GM19025 (cell line): ENCODE data around the gene UBE2F.

Experiments
- ATAC-seq: cut with Tn5 transposase; IDR thresholded peaks from one replicate; pipeline ENCODE4 v1.9.1; 2021; ENCODE audit warnings: mild to moderate bottlenecking, low read depth, moderate library complexity; ENCODE audit not compliant: unreplicated experiment

UBE2F gene, protein sequence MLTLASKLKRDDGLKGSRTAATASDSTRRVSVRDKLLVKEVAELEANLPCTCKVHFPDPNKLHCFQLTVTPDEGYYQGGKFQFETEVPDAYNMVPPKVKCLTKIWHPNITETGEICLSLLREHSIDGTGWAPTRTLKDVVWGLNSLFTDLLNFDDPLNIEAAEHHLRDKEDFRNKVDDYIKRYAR

DNA sequence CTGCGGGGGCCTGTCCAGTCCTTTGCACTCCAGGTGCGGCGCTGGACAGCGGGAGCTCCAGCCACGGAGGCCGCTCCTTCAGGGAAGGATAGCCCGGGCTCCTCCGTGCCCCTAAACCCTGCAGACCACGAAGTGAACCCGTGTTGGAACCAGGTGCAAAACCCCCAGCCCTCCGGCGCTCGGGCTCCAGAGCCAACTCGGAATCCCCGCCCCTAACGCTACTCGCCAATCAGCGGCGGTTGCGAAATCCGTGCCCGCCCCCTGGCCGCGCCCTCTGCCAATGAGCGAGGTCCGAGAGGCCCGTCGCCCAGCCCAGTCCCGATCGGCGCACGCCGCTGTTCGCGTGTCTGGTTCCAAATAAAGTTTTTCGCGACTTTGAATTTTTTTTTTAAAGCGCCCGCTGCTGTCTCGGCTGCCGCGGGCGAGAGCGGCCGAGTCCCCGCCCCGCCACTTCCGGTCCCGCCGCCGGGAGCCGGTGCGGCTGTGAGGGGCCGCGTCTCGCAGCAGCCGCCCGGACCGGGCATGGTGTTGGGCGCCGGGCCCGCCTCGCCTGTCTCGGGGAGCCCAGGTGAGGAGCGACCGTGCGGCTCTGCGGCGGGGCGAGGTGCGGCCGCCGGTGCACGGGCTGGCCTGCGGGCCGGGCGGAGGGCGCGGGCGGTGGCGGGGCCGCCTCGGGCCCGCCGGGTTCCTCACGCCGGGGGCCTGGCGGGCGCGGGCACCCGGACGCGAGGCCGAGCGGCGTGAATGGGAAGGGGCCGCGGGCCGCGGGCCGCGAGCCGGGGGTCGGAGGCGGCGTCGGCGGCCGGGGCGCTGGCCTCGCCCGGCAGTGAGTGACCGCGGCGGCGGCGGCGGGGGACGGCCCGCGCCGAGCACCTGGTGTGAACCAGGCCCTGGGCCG, at the start of gene UBE2F:
TSS of gene UBE2F (plus strand) at position 450 of the 898 bp plus-strand sequence. CDS start 6,094 bp downstream, outside the sequence.
- ATAC-seq, result peak; percentile 94

DNA sequence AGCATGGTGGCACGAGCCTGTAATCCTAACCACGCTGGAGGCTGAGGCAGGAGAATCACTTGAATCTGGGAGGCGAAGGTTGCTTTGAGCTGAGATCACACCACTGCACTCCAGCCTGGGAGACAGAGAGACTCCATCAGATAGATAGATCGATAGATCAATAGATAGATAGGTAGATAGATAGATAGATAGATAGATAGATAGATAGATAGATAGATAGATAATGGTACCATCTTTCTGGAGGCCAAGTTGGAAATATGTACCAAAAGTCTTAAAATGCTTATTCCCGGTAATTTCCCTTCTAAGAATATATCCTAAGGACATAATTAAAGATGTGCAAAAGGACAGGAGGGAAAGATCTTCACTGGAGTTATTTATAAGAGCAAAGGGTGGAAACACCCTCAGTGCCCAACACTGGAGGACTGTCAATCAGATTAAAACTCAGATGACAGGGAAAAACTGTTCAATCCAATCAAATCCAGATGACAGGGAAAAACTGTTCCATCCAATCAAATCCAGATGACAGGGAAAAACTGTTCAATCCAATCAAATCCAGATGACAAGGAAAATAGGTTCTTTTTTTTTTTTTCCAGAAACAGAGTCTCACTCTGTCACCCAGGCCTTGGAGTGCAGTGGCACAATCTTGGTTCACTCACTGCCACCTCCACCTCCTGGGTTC, 49.0 kb upstream of the UBE2F start:
- no peak for ATAC-seq

DNA sequence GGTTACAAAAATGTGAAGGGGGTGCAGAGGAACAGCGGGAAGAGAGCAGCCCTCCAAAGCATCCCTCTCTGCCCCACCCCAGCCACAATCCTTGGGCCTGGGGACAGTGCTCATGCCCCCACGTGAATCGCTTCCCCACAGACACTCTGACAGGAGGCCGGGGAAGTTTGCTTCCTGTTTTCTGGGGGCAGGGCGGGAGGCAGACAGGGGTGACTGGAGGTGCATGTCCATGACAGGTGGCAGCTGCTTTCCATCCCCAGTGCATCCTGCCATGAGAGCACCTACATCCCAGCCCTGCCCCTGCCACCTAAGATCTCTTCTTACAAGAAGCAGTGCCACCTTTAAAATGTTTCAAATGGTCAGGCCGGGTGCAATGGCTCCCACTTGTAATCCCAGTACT, 47.2 kb upstream of the UBE2F start:
- no peak for ATAC-seq

DNA sequence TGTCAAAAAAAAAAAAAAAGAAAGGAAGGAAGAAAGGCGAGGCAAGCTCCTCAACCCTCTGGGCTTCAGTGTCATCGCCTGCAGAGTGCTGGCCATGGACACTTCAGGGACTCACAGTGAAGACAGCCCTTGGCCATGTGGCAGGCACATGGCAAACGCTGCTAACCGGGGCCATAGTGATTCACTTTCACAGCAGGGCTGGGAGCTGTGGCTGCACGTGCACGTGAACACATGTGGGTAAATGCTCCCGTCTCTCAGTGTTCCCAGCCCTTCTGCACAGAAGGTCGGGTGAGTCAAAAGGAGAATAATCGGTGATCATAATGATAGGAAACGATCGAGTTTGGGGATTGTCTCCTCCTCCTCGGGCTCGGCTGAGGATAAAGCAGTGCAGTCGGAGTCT, 46.1 kb upstream of the UBE2F start:
- no peak for ATAC-seq

DNA sequence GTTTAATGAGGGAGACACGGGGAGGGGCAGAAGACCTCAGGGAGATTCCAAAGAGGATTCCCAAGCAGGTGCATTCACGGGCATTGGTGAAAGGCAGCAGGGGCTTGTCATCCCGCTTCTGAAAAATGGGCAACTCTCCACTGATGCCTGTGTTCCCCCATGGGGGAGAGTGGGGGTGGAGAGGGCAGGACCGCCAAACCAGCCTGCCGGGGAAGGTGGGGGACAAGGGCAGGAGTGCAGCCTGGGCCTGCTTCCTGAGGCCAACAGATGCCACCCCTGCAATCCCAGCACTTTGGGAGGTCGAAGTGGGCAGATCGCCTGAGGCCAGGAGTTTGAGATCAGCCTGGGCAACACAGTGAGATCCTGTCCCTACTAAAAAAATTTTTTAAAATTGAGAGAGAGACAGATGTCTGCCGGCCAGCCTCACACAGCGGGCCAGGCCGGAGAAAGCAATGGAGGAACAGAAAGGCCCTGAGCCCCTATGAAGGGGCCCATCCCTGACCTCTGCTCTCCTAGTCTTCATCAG, 44.8 kb upstream of the UBE2F start:
- no peak for ATAC-seq

DNA sequence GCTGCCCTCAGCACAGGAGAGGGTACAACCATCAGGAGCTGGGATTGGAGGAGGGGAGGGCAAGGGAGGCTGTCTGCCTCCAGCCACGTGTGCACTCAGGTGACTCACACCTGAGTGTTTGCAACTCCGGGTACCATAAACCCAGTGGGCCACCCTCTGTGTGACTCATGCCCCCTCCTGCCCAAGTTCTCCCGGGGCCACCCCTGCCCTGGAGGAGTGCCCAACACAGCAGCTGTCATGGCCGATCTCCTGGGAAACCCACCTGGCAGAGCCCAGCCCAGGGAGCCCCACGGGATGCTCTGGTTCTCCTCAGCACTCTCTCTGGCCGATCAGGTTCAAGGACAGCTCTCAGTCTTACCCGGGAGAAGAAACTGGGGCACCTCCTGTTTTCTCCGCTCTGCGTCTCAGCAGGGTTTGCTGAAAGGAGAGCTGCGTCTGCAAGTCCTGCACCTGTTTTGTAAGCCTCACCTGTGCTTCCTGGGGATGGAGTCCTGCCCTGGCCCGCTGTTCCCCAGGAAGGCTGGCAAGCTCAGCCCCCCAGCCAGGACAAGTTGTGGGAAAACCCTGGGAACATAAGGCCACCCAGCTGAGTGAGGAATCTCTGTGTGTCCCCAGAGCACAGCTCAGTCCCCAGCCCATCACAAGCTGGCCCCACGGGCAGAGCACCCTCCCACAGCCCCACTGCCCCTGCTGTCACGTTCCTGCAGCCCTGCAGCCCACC, 44.0 kb upstream of the UBE2F start:
- ATAC-seq, result no peak

DNA sequence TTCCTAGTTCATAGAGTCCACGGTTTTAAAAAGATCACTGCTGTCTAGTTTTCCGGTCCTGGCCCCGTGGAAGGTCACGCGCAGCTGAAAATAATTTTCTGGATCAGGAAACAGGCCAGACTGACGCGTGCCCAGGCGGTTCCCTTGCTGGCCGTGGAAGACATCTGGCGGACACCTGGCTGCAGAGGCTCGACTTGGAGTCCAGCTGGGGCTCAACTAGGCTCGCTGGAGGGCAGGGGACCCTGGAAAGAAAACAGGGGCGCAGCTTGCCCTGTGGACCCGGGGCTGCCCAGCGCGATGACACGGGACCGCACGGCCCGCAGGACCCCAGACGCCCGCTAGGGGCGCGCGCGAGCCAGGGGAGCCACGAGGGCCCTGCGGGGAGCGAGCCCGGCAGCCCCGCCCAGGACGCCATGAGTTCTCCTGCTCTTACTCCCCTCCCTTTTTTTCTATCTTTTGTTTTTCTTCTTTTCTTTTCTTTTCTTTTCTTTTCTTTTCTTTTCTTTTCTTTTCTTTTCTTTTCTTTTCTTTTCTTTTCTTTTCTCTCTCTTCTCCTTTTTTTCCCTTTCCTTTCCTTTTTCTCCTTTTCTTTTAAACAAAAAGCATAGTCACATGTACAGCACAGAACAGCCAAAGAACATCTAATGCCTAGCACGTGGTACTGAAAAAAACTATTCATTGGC, 43.2 kb upstream of the UBE2F start:
- peak; percentile 92 for ATAC-seq

GRCh38 chr2:237924164-237924534, 42.7 kb upstream of the UBE2F start:
- no peak for ATAC-seq

DNA sequence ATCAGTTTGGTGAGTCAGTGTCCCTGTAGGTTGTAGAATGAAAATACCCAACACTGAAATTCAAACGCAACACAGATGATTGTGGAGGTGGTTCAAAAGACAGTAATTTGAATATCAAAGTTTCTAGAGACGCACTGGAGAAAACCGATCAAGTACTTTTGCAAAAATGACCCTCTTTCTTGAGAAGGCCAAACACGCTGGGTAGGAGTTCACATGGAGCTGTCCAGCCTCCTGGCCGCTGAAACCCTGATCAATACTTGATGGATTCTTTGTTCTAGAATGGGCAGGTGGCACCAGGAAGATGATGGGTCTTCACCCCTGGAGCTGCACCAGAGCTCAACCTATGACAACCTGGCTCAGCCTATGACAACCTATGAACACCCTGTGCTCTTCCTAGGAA, 39.7 kb upstream of the UBE2F start:
- no peak for ATAC-seq

- ATAC-seq, result no peak
Observed at GRCh38 chr2:237927986-237928385, 38.8 kb upstream of the UBE2F start.

DNA sequence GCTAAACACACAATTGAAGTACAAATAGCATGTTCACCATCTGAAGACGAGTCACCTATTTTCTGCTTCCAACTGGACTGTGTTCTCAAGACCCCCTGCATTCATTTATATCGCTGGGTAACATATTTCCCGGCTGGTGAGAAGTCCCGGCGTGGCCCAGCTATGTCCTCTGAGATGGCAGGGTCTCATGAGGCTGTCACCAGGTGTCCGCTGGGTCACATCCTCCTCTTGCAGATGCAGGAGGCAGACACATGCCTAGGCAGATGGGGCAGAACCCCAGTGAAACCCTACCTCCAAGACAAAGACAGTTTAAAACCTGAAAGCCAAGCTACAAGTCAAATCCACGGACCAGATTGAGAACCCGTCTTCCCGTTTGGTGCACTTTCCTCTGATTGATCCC, 36.8 kb upstream of the UBE2F start:
- ATAC-seq, result no peak

DNA sequence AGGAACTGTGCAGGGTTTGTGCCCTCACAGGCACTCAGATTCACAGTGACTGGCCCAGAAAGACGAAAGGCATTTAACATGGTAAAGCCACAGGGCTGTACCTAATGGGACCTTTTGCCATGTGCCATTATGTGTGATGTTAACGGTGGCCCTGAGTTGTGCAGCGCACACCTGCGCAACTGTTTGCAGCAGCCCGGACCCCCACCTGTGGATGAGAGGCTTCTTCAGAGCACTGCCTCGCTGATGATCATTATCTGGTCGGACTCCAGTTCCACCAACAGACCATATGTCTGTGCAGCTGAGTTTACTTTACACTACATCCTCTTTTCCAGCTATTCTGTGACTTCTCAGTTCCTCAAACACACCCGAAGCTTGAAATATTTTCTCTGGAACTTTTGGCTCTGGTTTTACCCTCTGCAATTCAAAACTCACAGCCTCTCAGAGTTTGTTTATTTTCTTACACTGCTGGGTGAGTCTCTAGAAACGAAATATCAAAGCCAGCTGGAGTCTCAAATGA, 35.6 kb upstream of the UBE2F start:
- no peak for ATAC-seq

DNA sequence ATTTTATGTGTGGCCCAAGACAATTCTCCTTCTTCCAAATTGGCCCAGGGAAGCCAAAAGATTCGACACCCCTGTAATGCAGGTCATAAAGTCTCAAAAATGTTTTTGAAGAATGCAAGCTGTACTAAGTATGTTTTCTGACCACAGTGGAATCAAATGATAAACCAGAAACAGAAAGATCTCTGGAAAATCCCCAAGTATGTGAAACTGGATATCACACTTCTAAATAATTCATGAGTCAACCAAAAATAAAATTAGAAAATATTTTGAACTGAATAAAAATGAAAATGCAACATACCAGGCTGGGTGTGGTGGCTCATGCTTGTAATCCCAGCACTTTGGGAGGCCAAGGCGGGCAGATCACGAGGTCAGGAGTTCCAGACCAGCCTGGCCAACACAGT, 34.1 kb upstream of the UBE2F start:
- no peak for ATAC-seq

GRCh38 chr2:237934186-237934585, 32.6 kb upstream of the UBE2F start:
- ATAC-seq, result no peak

DNA sequence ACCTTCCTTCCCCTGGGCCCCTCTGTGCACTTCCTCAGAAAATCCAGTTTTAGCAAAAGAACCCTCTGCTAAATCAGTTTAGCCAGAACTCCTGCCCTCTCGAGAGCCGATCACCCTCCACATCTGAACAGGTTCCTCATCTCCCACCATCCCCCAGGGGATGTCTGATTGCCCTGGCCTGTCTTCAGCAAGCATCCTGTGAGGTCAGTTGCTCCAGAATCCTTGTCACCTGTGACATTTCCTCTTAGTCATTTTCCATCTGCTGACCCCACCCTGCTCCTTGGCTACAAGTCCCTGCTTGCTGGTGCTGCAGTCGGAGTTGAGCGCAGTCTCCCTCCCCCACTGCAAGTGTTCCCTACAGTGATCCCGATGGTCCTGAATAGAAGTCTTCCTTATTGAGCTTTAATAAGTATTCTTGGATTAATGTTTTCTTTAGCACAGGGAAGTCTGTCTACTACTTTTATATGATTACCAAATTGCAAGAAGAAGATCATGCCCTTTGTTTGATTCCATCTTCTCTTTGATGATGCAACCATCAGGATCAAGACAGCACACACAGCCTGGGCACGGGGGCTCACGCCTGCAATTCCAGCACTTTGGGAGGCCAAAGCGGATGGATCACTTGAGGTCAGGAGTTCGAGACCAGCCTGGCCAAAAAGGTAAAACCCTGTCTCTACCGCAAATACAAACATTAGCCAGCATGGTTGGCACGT, 30.9 kb upstream of the UBE2F start:
- no peak for ATAC-seq

GRCh38 chr2:237939251-237939650, 27.6 kb upstream of the UBE2F start:
- ATAC-seq, result no peak

DNA sequence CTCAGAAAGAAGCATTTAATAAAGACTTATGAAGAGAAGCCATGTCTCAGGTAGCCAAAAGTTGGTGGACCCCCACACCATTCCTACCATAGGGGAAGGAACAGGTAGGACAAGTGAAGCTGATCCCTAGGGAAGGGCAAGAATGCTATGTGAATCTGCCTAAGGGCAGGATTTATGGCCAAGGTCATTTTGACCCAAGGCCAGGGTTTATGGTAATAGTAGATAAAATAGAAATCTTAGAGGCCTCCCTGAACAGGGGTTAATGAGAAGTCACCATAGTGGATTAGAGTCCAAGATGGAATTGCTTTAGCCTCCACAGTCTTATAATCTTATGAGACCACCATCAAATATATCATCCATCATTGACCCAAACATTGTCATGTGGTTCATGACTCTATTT, 26.0 kb upstream of the UBE2F start:
- no peak for ATAC-seq

- ATAC-seq, result no peak
Observed at GRCh38 chr2:237941239-237941638, 25.6 kb upstream of the UBE2F start.

DNA sequence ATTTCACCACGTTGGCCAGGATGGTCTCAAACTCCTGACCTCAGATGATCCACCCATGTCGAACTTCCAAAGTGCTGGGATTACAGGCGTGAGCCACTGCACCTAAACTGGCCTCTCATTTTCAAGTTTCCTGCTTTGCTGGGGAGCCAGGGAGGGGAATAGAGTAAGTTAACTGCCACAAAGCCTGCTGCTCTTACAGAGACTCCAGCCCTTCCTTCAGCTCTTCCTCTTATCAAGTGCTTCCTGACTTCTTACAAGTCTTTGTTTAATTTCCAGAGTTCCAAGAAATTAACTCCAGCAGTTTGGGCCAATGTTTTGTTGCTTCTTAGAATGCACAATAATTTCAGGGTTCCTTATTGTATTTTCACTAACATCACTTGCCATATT, 24.3 kb upstream of the UBE2F start:
- ATAC-seq, result no peak
